H1 (cell line): ENCODE data around the gene GRK5. TPM values are rescaled to one million over a fixed set of nuclear protein-coding genes. Genes with fewer than 3 reads are reported as not detected.

ENCODE experiments used
- CTCF ChIA-PET: fragments of 300-600 bp; sonication (Branson Sonifier 250); formaldehyde crosslinking; loops from one replicate; lab custom pipeline; 2021; ENCODE audit not compliant: partially characterized antibody; lab: Charles Lee
- POLR2A ChIA-PET: fragments of 300-600 bp; sonication (Branson Sonifier 250); formaldehyde crosslinking; loops from one replicate; lab custom pipeline; 2021; ENCODE audit warnings: inconsistent platforms; ENCODE audit not compliant: partially characterized antibody; lab: Charles Lee
- DNase-seq, 2 experiments: peaks; one replicate each; pipeline versions ENCODE4 v3.0.0 to v3.0.0-alpha.2; 2010 to 2022; ENCODE audit warnings: low spot score in 2 of 2, low read depth in 1 of 2, mixed read lengths in 1 of 2
- FAIRE-seq: peaks from 2 replicates; lab custom pipeline; 2011; peaks lifted over from hg19 to GRCh38; lab: Jason Lieb, UNC
- H2AFZ ChIP-seq: 2 replicates; pipeline ENCODE4 v1.8.1; 2012; ENCODE audit warnings: low read length, inconsistent platforms
- H2AK5ac ChIP-seq: 2 replicates; pipeline ENCODE4 v1.6.1; 2013; ENCODE audit warnings: low read depth, low read length
- H2BK120ac ChIP-seq: replicated peaks from 2 replicates; pipeline ENCODE3; 2013; ENCODE audit warnings: low read depth, low read length, inconsistent platforms
- H2BK12ac ChIP-seq: 2 replicates; pipeline ENCODE4 v1.6.1; 2013; ENCODE audit warnings: low read depth, low read length
- H2BK15ac ChIP-seq: 2 replicates; pipeline ENCODE4 v1.6.1; 2013; ENCODE audit warnings: low read length
- H2BK20ac ChIP-seq: 2 replicates; pipeline ENCODE4 v1.6.1; 2013; ENCODE audit warnings: low read length
- H2BK5ac ChIP-seq: 2 replicates; pipeline ENCODE4 v1.6.1; 2013; ENCODE audit warnings: low read depth, low read length
- H3K14ac ChIP-seq: 2 replicates; pipeline ENCODE4 v1.6.1; 2013; ENCODE audit warnings: inconsistent platforms; ENCODE audit not compliant: insufficient read length
- H3K18ac ChIP-seq: 2 replicates; pipeline ENCODE4 v1.6.1; 2013; ENCODE audit warnings: low read length; ENCODE audit errors: extremely low read depth
- H3K23ac ChIP-seq: 2 replicates; pipeline ENCODE4 v1.6.1; 2013; ENCODE audit warnings: inconsistent platforms; ENCODE audit not compliant: insufficient read length
- H3K23me2 ChIP-seq: 2 replicates; pipeline ENCODE4 v1.6.1; 2013; ENCODE audit warnings: low read depth, low read length
- H3K27ac ChIP-seq: 2 replicates; pipeline ENCODE4 v1.6.1; 2011; ENCODE audit warnings: low read depth, low read length, inconsistent platforms
- H3K27me3 ChIP-seq, 4 experiments: replicated peaks in 1 of 4; 1 replicate in 1 of 4; 2 replicates in 3 of 4; pipeline versions ENCODE4 v1.6.1 to v1.8.1; 2011 to 2013; ENCODE audit warnings: low read length in 3 of 4, mild to moderate bottlenecking in 3 of 4, inconsistent platforms in 2 of 4, mixed read lengths in 2 of 4, moderate library complexity in 1 of 4; ENCODE audit not compliant: control insufficient read depth in 3 of 4, insufficient read depth in 3 of 4; ENCODE audit errors: extremely low read depth in 1 of 4
- H3K36me3 ChIP-seq, 4 experiments: 2 replicates each; pipeline versions ENCODE4 v1.6.1 to v1.8.1; 2011 to 2013; ENCODE audit warnings: mild to moderate bottlenecking in 4 of 4, low read length in 3 of 4, moderate library complexity in 2 of 4, control low read depth in 1 of 4, inconsistent platforms in 1 of 4; ENCODE audit not compliant: insufficient read depth in 4 of 4, control insufficient read depth in 2 of 4
- H3K4ac ChIP-seq: replicated peaks from 2 replicates; pipeline ENCODE3; 2013; ENCODE audit warnings: low read length, low read depth, mixed read lengths, inconsistent platforms; ENCODE audit not compliant: insufficient read length
- H3K4me1 ChIP-seq, 4 experiments: replicated peaks in 1 of 4; 1 replicate in 1 of 4; 2 replicates in 3 of 4; pipeline versions ENCODE4 v1.6.1 to v1.8.1; 2011 to 2013; ENCODE audit warnings: low read length in 3 of 4, inconsistent platforms in 2 of 4, mixed read lengths in 1 of 4; ENCODE audit not compliant: insufficient read depth in 4 of 4, control insufficient read depth in 3 of 4
- H3K4me2 ChIP-seq, 2 experiments: 2 replicates each; pipeline versions ENCODE4 v1.6.1 to v1.8.1; 2011 to 2013; ENCODE audit warnings: low read depth in 2 of 2, low read length in 2 of 2, control low read depth in 1 of 2, inconsistent platforms in 1 of 2, mild to moderate bottlenecking in 1 of 2; ENCODE audit not compliant: insufficient read depth in 1 of 2
- H3K4me3 ChIP-seq, 4 experiments: fragments of 200-600, 300-600 bp in 1 of 4; sonication (generic), shearing (Covaris generic), sonication (Bioruptor Twin) in 1 of 4; 2 replicates each; pipeline versions ENCODE4 v1.5.1 to v1.8.1; 2011 to 2016; ENCODE audit warnings: low read length in 4 of 4, low read depth in 3 of 4, control low read depth in 2 of 4, inconsistent platforms in 2 of 4, mild to moderate bottlenecking in 2 of 4, mixed read lengths in 1 of 4, moderate library complexity in 1 of 4; ENCODE audit not compliant: insufficient read depth in 2 of 4; ENCODE audit errors: extremely low read depth in 1 of 4
- H3K56ac ChIP-seq: replicated peaks from 2 replicates; pipeline ENCODE3; 2013; ENCODE audit warnings: low read depth, mild to moderate bottlenecking, mixed read lengths, low read length, inconsistent platforms; ENCODE audit not compliant: insufficient read length
- H3K79me1 ChIP-seq: 2 replicates; pipeline ENCODE4 v1.6.1; 2013; ENCODE audit warnings: low read depth, low read length, control low read depth
- H3K79me2 ChIP-seq, 2 experiments: 2 replicates each; pipeline versions ENCODE4 v1.6.1 to v1.8.1; 2012 to 2013; ENCODE audit warnings: low read length in 2 of 2, mild to moderate bottlenecking in 2 of 2, inconsistent platforms in 1 of 2; ENCODE audit not compliant: insufficient read depth in 2 of 2, control insufficient read depth in 1 of 2
- H3K9ac ChIP-seq, 4 experiments: replicated peaks in 1 of 4; 1 replicate in 1 of 4; 2 replicates in 3 of 4; pipeline versions ENCODE4 v1.6.1 to v1.8.1; 2011 to 2013; ENCODE audit warnings: low read depth in 3 of 4, low read length in 3 of 4, control low read depth in 2 of 4, mild to moderate bottlenecking in 2 of 4, moderate library complexity in 2 of 4, inconsistent platforms in 1 of 4; ENCODE audit errors: extremely low read depth in 1 of 4
- H3K9me3 ChIP-seq, 2 experiments: 2 replicates each; pipeline versions ENCODE4 v1.6.1 to v1.8.1; 2012 to 2013; ENCODE audit warnings: mild to moderate bottlenecking in 2 of 2, moderate library complexity in 2 of 2, control low read depth in 1 of 2, inconsistent platforms in 1 of 2, low read depth in 1 of 2, low read length in 1 of 2, mixed read lengths in 1 of 2; ENCODE audit not compliant: insufficient read depth in 2 of 2
- H4K20me1 ChIP-seq, 2 experiments: replicated peaks in 1 of 2; 2 replicates each; pipeline versions ENCODE3 to v1.8.1; 2011 to 2013; ENCODE audit warnings: inconsistent platforms in 2 of 2, low read length in 2 of 2, mild to moderate bottlenecking in 1 of 2; ENCODE audit not compliant: insufficient read depth in 2 of 2, control insufficient read depth in 1 of 2
- H4K5ac ChIP-seq: 2 replicates; pipeline ENCODE4 v1.6.1; 2013; ENCODE audit warnings: low read length, low read depth, mixed read lengths, inconsistent platforms; ENCODE audit not compliant: insufficient read length
- H4K8ac ChIP-seq: 2 replicates; pipeline ENCODE4 v1.8.0; 2013; ENCODE audit warnings: mild to moderate bottlenecking, moderate library complexity, low read length, inconsistent platforms; ENCODE audit not compliant: insufficient read depth; ENCODE audit errors: extremely low read depth
- H4K91ac ChIP-seq: replicated peaks from 2 replicates; pipeline ENCODE3; 2013; ENCODE audit warnings: low read length, mixed read lengths, inconsistent platforms; ENCODE audit not compliant: insufficient read length
- HDAC2 ChIP-seq, 2 experiments: fragments of 300-600 bp in 1 of 2; sonication (generic) in 1 of 2; IDR thresholded peaks; 2 replicates each; pipeline ENCODE4 v1.6.1; 2011 to 2012; ENCODE audit warnings: low read depth in 2 of 2, low read length in 2 of 2, mild to moderate bottlenecking in 2 of 2, moderate library complexity in 2 of 2, borderline replicate concordance in 1 of 2, inconsistent platforms in 1 of 2
- SUZ12 ChIP-seq: fragments of 200-600 bp; sonication (generic); IDR thresholded peaks from 2 replicates; pipeline ENCODE4 v1.6.1; 2012; ENCODE audit warnings: mild to moderate bottlenecking, inconsistent platforms, low read length, moderate library complexity, mixed read lengths
- WGBS, 2 experiments: shearing (Covaris generic) in 1 of 2; methylation state at CpG; one replicate each; pipeline versions ENCODE4 v1.1.6 to v1.1.7; 2013 to 2015; ENCODE audit warnings: low lambda C conversion rate in 2 of 2, mixed read lengths in 2 of 2, inconsistent platforms in 1 of 2, low coverage in 1 of 2, missing lambda C conversion rate in 1 of 2; ENCODE audit not compliant: insufficient replicate concordance in 2 of 2, insufficient coverage in 1 of 2, insufficient read length in 1 of 2; ENCODE audit errors: extremely low coverage in 1 of 2, missing lambda C conversion rate in 1 of 2; 5-methylcytosine and 5-hydroxymethylcytosine counted together
- polyA plus RNA-seq, 7 experiments: library from polyadenylated mRNA; depleted of rRNA in 3 of 7; stranded (reverse) in 5 of 7; unstranded in 2 of 7; fragments of >200 nt in 5 of 7; fragments of 200-250 nt in 2 of 7; gene quantifications; 1 replicate in 5 of 7; 2 replicates in 1 of 7; 4 replicates in 1 of 7; pipeline versions ENCODE4 v1.2.1 to v1.2.3, GENCODE V29; 2011 to 2013; ENCODE audit warnings: missing spikeins in 2 of 7, mixed read lengths in 2 of 7
- total RNA-seq: library from RNA; stranded (reverse); fragmentation: NEBNext Ultra II Directional; extraction: Animal tissue kit (Norgen Biotek cat#: 25700); gene quantifications from 2 replicates; pipeline ENCODE4 v1.2.1, GENCODE V29; 2021

The GRK5 gene
- total and polyA plus RNA-seq, 2 of the 8 experiments (the other 6 are each of a cell fraction or from before 2014, with no cell fraction given) = 0.54 to 2.5 TPM

DNA sequence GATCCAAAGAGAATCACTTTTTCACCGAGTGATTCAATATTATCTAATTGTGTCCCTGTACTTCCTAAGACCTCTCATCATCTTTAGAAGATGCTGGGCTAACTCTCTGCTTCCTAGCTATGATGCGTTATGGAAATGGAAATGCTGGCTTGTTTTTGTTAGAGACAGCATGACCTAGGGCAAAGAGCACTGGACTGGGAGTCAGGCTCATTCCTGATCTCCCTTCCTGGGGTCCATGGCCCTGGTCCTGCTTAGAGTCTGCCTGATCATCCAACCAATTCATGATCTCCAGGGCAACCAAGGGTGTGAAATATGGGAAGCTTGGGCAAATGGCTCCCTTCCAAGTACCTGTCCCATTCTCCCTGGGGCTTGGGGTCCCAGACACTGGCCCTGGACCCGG is 198.8 kb downstream of the GRK5 start:
- Histone ChIP-seq H2BK12ac (no peak overlapping the region), H3K23ac (no peak overlapping the region), H3K79me2 (no peaks in the 10 kb centered on the region), H3K14ac (no peak overlapping the region), H3K23me2 (no peaks in the 10 kb centered on the region), H4K20me1 (no peaks in the 10 kb centered on the region), H2BK15ac (no peak overlapping the region), H4K5ac (no peak overlapping the region), H3K4ac (no peak overlapping the region), H2AFZ (no peak overlapping the region), H2AK5ac (no peak overlapping the region), H3K4me2 (no peak overlapping the region), H2BK20ac (no peak overlapping the region), H3K27ac (no peak overlapping the region), H3K4me1 (no peaks in the 10 kb centered on the region), H3K4me3 (no peak overlapping the region), H2BK5ac (no peak overlapping the region), H4K91ac (no peak overlapping the region), H3K9ac (no peak overlapping the region), H4K8ac (no peak overlapping the region), H3K56ac (no peak overlapping the region), H3K18ac (no peak overlapping the region), H2BK120ac (no peak overlapping the region), H3K27me3 (no peaks in the 10 kb centered on the region), H3K36me3 (no peaks in the 10 kb centered on the region; a peak in 2 of 8 replicates), H3K79me1 (no peaks in the 10 kb centered on the region), H3K9me3 (no peaks in the 10 kb centered on the region)
- no peak for FAIRE-seq
- POLR2A ChIA-PET = no interaction called here
- 91% methylated on average over 3 of the region's 3 CpGs; no CpG with 5 or more reads in 1 of the 2 experiments for WGBS, 2 experiments
- no peak for DNase-seq
- CTCF ChIA-PET = interaction anchor here (0.7 to 3.8 kb wide), 10 partner anchors 7 to 203 kb away, joined by 3 to 14 read pairs (median 4); no protein-coding TSS in a partner anchor
- TF ChIP-seq SUZ12 (no peak), HDAC2 (IDR thresholded peaks at IDR 0.05; ENCODE audit: borderline replicate concordance in 1 of 2, low read depth in 2 of 2, low read length in 2 of 2) (no peak)
